Stromal cell of bone marrow (primary cell): ENCODE measurements around the gene OGN.
A peak's percentile ranks its signal among the peaks of the same experiment; 100 is the strongest.
"Not testable (repeated sequence)": the region's sequence is repeated elsewhere in the genome, so short reads cannot be mapped to it uniquely, and the experiment has no call there.

Experiments
- DNase-seq: peaks from one replicate; pipeline ENCODE4 v3.0.0-alpha.2; 2012; ENCODE audit warnings: low read depth

Gene OGN

DNA sequence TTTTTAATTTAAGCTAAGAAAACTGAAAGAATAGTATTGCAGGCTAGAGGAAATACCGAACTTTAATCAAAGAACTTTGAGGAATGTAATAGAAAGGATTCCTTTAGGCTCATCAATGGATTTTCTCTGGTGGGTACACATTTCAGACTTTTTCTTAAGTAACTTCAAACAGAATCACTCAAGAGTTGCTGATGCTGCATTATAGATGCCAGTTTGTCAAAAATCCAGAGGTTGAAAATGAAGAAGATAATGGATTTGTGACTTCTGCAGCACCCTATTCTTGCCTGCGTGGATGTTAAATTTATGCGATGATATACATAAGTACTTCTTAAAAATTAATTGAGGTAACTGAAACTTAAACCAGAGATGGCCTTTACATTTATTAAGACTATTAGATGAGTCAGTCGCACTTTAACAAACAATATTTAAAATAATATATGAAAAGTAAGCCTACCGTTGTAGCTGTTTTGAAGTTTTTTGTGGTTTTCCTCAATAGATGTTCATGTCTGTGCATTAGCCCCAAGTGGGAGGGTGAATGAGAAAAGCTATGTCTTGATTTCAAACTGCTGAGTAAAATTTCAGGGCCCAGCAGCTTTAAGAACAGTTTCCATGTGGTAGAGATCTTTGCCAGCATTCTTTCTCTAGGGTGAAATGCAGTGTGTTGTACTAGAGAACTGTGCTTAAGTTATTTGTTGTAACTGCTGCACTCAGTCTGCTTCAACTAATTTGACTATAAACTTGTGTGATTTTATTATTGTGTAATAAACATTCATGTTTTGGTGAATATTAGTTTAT is at the start of gene OGN:
Gene OGN (minus strand): TSS at position 537 of the 795 bp plus-strand sequence. CDS start 1,171 bp downstream, outside the sequence.
- DNase-seq = no peak

GRCh38 chr9:92446536-92446935 is 42.2 kb upstream of the OGN start:
- DNase-seq = no peak

- DNase-seq = no peak
Observed at GRCh38 chr9:92444841-92445240, 40.5 kb upstream of the OGN start.

DNA sequence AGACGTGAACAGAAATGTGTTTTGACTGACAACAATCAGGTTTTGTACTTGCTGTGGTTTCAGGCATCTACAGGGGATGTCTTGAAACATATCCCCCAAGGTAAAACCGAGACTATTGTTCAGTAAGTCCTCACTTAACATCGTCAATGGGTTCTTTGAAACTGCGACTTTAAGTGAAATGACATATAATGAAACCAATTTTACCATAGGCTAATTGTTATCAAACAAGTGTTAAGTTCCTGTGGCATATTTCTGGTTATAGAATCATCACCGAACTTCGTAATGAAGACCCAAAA is 36.3 kb upstream of the OGN start:
- no peak for DNase-seq

GRCh38 chr9:92439921-92440750 is 35.8 kb upstream of the OGN start:
- peak; percentile 35 for DNase-seq

DNA sequence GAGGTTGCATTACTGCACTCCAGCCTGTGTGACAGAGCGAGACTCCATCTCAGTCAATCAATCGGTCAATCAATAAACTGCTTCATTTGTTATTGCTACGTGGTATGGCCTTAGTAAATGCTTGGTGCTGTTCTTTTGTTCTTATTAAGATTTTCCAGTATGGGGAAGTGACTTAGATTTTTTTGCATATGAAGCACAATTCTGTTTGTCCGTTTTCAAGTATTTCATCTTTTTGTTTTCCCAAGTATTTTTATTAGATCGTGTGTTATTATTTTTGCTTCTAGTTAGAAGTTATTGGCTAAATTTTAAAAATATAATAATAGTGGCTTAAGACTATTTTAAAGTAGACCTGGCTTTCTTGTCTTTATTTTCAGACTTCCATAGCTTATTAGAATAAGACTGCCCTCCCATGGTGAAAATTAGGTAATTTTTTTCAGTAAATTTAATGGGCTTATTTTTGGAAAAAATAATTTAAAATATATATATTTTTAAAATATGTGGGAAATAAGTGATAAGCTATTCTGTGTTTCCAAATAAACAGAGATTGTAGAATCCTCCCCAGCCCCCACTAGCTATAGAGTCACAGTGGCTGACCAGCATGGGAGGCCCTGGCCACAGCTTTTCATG is 34.6 kb upstream of the OGN start:
- DNase-seq = peak; percentile 18

- DNase-seq = no peak
Observed at GRCh38 chr9:92435263-92435662, 30.9 kb upstream of the OGN start.

GRCh38 chr9:92432972-92433548 is 28.7 kb upstream of the OGN start:
- DNase-seq = no peak

GRCh38 chr9:92432350-92432749 is 28.0 kb upstream of the OGN start:
- no peak for DNase-seq

GRCh38 chr9:92429836-92430235 is 25.5 kb upstream of the OGN start:
- no peak for DNase-seq

- DNase-seq = no peak
Observed at GRCh38 chr9:92426501-92427145, 22.2 kb upstream of the OGN start.

- peak; percentile 18 for DNase-seq
Observed at GRCh38 chr9:92425474-92425873, 21.1 kb upstream of the OGN start.

- DNase-seq = no peak
Observed at GRCh38 chr9:92424340-92424739, 20.0 kb upstream of the OGN start, which contains the start of gene OMD. Gene OMD (minus strand): TSS chr9:92424471. CDS start chr9:92417558, 6,913 bp downstream.

- DNase-seq = no peak
Observed at GRCh38 chr9:92423612-92424011, 19.2 kb upstream of the OGN start.

DNA sequence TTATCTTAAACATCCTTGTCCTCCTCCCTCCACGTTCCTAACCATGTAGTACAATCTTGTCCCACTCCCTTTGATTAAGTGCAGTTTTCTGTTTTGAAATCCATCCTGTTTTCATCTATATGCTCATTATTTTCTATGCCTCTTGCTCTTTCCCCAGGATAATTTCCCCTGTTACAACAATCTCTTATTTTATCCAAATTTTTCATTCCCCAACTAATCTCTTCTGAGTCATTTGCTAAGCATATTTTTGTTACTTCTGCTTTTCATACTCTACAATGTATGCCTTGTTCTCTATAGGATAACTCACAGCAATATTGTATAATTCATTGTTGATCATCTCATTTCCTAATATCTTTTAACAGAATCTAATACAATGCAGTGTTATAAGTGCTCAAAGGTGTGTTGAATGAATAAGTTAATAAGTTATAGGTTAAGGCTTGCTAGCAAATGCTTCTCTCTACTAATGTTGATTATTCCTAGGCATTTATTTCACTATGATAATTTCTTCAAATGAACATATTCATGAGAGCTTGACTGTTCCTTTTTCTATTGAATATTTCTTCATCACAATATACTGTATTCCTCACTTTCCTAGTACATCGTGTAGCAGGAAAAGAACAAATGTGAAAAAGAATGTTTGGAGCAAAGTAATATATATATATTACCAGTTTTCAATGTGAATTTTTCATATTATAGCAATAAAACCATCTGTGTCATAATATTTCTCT is 18.4 kb upstream of the OGN start:
- no peak for DNase-seq

- no peak for DNase-seq
Observed at GRCh38 chr9:92414566-92414965, 10.2 kb upstream of the OGN start.

DNA sequence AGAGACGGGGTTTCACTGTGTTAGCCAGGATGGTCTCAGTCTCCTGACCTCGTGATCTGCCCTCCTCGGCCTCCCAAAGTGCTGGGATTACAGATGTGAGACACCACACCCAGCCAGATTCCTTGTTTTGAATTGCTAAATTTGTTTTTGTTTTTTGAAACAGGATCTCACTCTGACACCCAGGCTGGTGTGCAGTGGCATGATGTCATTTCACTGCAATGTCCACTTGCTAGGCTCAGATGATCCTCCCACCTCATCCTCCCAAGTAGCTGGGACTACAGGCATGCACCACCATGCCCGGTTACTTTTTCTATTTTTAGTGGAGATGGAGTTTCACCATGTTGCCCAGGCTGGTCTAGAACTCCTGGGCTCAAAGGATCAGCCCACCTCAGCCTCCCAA is 6.8 kb upstream of the OGN start:
- not testable (repeated sequence) for DNase-seq

DNA sequence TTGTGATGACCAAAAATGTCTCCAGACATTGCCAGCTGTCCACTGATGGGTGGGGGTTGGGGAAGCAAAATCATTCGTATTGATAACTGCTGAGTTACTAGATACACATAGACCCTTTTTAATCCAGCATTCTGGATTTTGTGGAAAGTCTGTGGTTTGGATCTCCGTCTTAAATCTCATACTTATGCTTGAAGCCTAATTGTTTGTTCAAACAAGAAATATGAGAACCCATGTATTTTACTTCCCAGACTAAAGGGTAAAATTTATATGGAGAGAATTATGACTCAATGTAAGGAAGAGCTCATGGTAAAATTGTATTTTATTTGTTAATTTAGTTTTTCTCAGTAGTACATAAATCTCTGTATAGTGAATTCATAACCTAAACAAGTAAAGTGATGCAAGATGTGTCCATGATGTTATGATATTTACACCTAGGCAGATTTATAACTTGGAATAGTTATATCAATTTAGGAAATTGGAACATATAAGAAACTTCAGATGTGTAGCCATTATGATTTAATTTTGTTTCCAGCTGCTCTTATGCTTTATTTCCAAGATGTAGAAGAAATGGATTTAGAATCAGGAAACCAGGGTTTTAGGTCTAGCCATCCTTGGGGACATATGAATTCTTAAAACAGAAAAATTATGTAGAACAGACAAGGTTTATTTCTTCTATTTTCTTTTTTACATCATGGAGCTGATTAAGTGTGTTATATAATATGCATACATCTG is 4.5 kb upstream of the OGN start:
- DNase-seq = no peak

DNA sequence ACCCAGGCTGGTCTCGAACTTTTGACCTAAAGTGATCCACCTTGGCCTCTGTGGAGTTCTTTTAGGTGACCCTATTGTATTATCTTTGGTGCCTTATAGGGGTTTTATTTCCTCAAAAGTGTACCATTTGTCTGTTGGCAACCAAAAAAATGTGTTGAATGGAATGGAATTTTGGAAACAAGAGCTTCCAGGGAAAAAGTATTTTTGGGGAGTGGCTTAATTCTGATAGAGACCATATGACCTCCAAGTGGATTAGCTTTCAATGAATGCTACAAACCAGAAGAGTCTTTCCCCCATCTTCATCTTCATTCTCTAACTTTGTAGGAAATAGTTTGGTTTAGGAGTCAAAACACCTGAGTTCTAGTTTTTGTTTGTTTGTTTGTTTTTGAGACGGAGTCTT is 3.4 kb upstream of the OGN start:
- DNase-seq = no peak

DNA sequence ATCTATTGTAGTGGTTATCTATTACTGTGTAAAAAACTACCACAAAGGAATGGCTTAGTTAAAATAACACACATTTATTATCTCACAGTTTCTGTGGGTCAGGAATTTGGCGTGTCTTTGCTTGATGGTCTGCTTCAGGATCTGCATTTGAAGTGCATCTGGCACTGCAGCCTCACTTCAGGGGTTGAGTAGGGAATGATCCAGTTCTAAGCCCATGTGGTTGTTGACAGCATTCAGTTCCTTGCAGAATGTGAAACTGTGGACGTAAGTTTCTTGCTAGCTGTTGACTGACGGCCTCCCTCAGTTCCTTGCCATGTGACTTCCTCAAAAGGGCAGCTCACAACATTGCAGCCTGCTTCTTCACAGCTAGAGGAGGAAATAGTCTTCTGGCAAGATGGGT is 2.1 kb upstream of the OGN start:
- DNase-seq = no peak

GRCh38 chr9:92405818-92406217 is 1.4 kb upstream of the OGN start:
- no peak for DNase-seq
